Measurements from ENCODE around the gene RAB18.
A peak's percentile ranks its signal among the peaks of the same experiment; 100 is the strongest.
"Not testable (repeated sequence)": the region's sequence is repeated elsewhere in the genome, so short reads cannot be mapped to it uniquely, and the experiment has no call there.

Gene RAB18

GRCh38 chr10:27500886-27501285 is 3.2 kb upstream of the RAB18 start:
- 0 out of 2 replicates have a peak, but pooled peaks cover 3% of the 10 kb centered on the region for H4K20me1 ChIP-seq (ENCODE audit: low read depth, low read length)
- TF ChIP-seq CTCF (IDR thresholded peaks at IDR 0.05; ENCODE audit: insufficient read depth, low read length, poor library complexity, severe bottlenecking), result no peak
- TF ChIP-seq EZH2phosphoT487 (conservative IDR thresholded peaks at IDR 0.05; ENCODE audit: low read length), result no peak
- H3K9ac ChIP-seq (ENCODE audit: low read length), result no peak overlapping the region
- H3K27ac ChIP-seq (ENCODE audit: low read depth, low read length), result no peak overlapping the region
- peaks cover 17% of the 10 kb centered on the region for H3K79me2 ChIP-seq (ENCODE audit: insufficient read depth, low read length)
- no peak overlapping the region for H2AFZ ChIP-seq (ENCODE audit: low read depth, low read length, severe bottlenecking)
- no peaks in the 10 kb centered on the region for H3K27me3 ChIP-seq (ENCODE audit: low read length)
- H3K9me2 ChIP-seq (replicated peaks; ENCODE audit: insufficient read depth, low read length), result no peaks in the 10 kb centered on the region
- H3K4me2 ChIP-seq (ENCODE audit: low read depth, low read length, poor library complexity, severe bottlenecking), result no peak overlapping the region
- H3F3A ChIP-seq (ENCODE audit: insufficient read depth), result 0 out of 2 replicates have a peak, but pooled peaks cover 4% of the 10 kb centered on the region
- no peak overlapping the region for H3K4me3 ChIP-seq (ENCODE audit: insufficient read depth, low read length, poor library complexity, severe bottlenecking)
- no peaks in the 10 kb centered on the region for H3K9me3 ChIP-seq (ENCODE audit: insufficient read depth, low read length)
- no peaks in the 10 kb centered on the region for H3K36me3 ChIP-seq (ENCODE audit: low read length)

GRCh38 chr10:27503498-27504006 is 552 bp upstream of the RAB18 start:
- Histone ChIP-seq H2AFZ (ENCODE audit: low read depth, low read length, severe bottlenecking) (peak overlapping the region; percentile 71), H3K9me2 (replicated peaks; ENCODE audit: insufficient read depth, low read length) (no peaks in the 10 kb centered on the region), H3K27ac (ENCODE audit: low read depth, low read length) (peak overlapping the region; percentile 62), H3K9me3 (ENCODE audit: insufficient read depth, low read length) (no peaks in the 10 kb centered on the region), H4K20me1 (ENCODE audit: low read depth, low read length) (0 out of 2 replicates have a peak, but pooled peaks cover 3% of the 10 kb centered on the region), H3K9ac (ENCODE audit: low read length) (peak overlapping the region; percentile 35), H3K79me2 (ENCODE audit: insufficient read depth, low read length) (peaks cover 44% of the 10 kb centered on the region), H3K36me3 (ENCODE audit: low read length) (no peaks in the 10 kb centered on the region), H3K27me3 (ENCODE audit: low read length) (no peaks in the 10 kb centered on the region), H3K4me3 (ENCODE audit: insufficient read depth, low read length, poor library complexity, severe bottlenecking) (peak overlapping the region; percentile 39), H3F3A (ENCODE audit: insufficient read depth) (0 out of 2 replicates have a peak, but pooled peaks cover 4% of the 10 kb centered on the region), H3K4me2 (ENCODE audit: low read depth, low read length, poor library complexity, severe bottlenecking) (peak overlapping the region; percentile 61)
- no peak for TF ChIP-seq CTCF (IDR thresholded peaks at IDR 0.05; ENCODE audit: insufficient read depth, low read length, poor library complexity, severe bottlenecking)
- TF ChIP-seq EZH2phosphoT487 (conservative IDR thresholded peaks at IDR 0.05; ENCODE audit: low read length), result no peak

- Histone ChIP-seq H2AFZ (ENCODE audit: low read depth, low read length, severe bottlenecking) (peak overlapping the region; percentile 58), H3K36me3 (ENCODE audit: low read length) (peaks cover 3% of the 10 kb centered on the region; the same call in 1 of the 2 replicates), H4K20me1 (ENCODE audit: low read depth, low read length) (0 out of 2 replicates have a peak, but pooled peaks cover 3% of the 10 kb centered on the region), H3F3A (ENCODE audit: insufficient read depth) (0 out of 2 replicates have a peak, but pooled peaks cover 4% of the 10 kb centered on the region), H3K9me2 (replicated peaks; ENCODE audit: insufficient read depth, low read length) (no peaks in the 10 kb centered on the region), H3K79me2 (ENCODE audit: insufficient read depth, low read length) (peaks cover 57% of the 10 kb centered on the region), H3K4me2 (ENCODE audit: low read depth, low read length, poor library complexity, severe bottlenecking) (peak overlapping the region; percentile 96), H3K9ac (ENCODE audit: low read length) (peak overlapping the region; percentile 82), H3K27me3 (ENCODE audit: low read length) (no peaks in the 10 kb centered on the region), H3K27ac (ENCODE audit: low read depth, low read length) (no peak overlapping the region), H3K4me3 (ENCODE audit: insufficient read depth, low read length, poor library complexity, severe bottlenecking) (peak overlapping the region; percentile 75), H3K9me3 (ENCODE audit: insufficient read depth, low read length) (no peaks in the 10 kb centered on the region)
- TF ChIP-seq CTCF (IDR thresholded peaks at IDR 0.05; ENCODE audit: insufficient read depth, low read length, poor library complexity, severe bottlenecking), result no peak
- TF ChIP-seq EZH2phosphoT487 (conservative IDR thresholded peaks at IDR 0.05; ENCODE audit: low read length), result no peak
These were observed 830 bp downstream of the RAB18 start for GRCh38 chr10:27504808-27505460.

GRCh38 chr10:27505537-27505936 is 1.4 kb downstream of the RAB18 start:
- not testable (repeated sequence) for H3K4me3 ChIP-seq (ENCODE audit: insufficient read depth, low read length, poor library complexity, severe bottlenecking); H3K9me2 ChIP-seq (replicated peaks; ENCODE audit: insufficient read depth, low read length); H3K36me3 ChIP-seq (ENCODE audit: low read length); H4K20me1 ChIP-seq (ENCODE audit: low read depth, low read length); H2AFZ ChIP-seq (ENCODE audit: low read depth, low read length, severe bottlenecking); H3K27me3 ChIP-seq (ENCODE audit: low read length); H3K9ac ChIP-seq (ENCODE audit: low read length); H3K9me3 ChIP-seq (ENCODE audit: insufficient read depth, low read length); H3K27ac ChIP-seq (ENCODE audit: low read depth, low read length); H3F3A ChIP-seq (ENCODE audit: insufficient read depth)
- peaks cover 64% of the 10 kb centered on the region for H3K79me2 ChIP-seq (ENCODE audit: insufficient read depth, low read length)
- H3K4me2 ChIP-seq (ENCODE audit: low read depth, low read length, poor library complexity, severe bottlenecking), result peak overlapping the region; percentile 96
